Activated CD8-positive, alpha-beta memory T cell treated with anti-CD3 and anti-CD28 coated beads for 48 hours (primary cell): Measurements from ENCODE around the gene CHEK2.
"Not testable (repeated sequence)": the region's sequence is repeated elsewhere in the genome, so short reads cannot be mapped to it uniquely, and the experiment has no call there.

Source experiments
- DNase-seq, 3 experiments: peaks; one replicate each; pipeline ENCODE4 v3.0.0-alpha.2; 2020; ENCODE audit warnings: low read depth in 2 of 3, low spot score in 2 of 3

The CHEK2 gene

DNA sequence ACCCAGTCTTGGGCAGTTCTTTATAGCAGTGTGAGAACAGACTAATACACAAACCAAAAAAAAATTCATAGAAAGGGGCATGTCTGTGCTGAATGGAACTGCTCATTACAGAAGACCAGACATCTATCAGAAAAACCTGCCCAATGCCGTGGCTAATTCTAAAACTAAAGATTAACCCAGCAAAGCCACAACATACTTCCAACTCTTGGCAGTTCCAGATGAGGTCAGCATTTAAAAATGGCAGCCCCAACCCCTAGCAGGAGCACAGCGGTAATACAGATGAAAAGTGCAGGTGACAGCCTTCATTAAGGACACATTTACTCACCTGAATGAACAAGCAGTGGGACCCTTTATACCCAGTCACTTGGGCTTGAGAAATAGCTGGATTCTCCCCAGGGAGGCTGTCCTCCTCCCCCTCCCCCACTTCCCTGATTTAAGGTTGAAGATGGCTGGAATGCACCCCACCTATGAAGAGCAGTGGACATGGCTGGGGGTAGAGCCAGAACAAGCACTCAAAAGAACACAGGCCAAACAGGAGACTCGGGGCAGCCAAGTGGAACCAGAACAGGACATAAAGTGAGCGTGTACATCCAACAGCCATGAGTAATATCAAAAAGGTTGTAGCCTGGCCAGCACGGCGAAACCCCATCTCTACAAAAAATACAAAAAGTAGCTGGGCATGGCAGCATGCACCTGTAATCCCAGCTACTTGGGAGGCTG, 48.4 kb downstream of the CHEK2 start:
- not testable (repeated sequence) for DNase-seq

DNA sequence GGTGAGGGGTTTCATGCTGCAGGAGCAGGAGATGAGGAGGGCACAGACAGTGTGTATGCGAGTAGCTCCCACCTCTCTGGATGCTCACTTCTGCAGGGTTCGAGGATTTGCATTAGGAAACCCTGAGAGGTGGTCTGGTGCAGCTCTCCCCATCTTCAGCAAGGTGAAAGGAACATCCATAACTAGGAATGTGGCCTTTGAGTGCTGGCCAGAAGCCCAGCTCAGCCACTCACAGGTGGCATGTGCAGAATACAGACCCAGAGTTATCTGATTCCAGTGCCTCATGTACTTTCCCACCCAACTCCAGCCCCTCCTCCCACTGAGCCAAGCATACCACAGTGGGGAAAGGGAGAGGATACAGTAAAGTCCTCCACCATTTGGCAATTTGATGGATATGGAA, 51.8 kb downstream of the CHEK2 start:
- DNase-seq, result not testable (repeated sequence)

DNA sequence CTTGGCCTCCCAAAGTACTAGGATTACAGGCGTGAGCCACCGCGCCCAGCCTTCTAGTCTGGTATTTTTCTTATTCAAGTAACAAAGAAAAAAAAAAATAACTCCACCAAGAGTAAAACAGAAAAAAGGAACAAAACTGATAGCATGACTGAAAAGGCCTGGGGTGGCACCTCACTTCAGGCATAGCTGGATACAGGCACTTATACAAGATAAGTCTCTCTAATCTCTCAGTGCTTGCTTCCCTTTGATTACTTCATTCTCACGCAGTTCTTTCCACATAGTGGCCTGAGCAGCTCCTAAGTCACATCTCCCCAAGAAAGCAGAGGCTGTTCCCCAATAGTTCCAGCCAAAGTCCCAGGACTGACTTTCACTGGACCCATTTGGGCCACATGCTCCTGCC, 58.7 kb downstream of the CHEK2 start:
- DNase-seq, result not testable (repeated sequence)

DNA sequence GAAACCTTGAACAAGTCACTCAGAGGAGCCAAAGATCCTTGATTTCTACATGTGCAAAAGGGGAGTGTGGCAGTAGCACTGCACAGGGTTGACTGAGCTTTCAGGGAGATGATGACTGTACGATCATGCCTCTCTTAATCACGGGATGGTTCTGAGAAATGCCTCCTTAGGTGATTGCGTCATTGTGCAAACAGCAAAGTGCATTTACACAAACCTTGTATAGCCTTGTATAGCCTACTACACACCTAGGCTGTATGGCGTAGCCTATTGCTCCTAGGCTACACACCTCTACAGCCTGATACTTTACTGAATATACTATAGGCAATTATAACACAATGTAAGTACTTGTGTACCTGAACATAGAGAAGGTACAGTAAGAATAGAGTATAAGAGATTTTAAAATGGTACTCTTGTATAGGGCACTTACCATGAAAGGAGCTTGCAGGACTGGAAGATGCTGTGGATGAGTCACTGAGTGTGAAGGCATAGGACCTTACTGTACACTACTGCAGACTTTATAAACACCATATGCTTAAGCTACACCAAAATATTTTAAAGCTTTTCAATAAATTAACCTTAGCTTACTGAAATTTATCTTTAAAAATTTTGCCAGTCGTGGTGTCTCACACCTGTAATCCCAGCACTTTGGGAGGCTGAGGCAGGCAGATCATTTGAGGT, 60.7 kb downstream of the CHEK2 start:
- DNase-seq, result not testable (repeated sequence)

- peak in 2 of 3 experiments; percentile 10 to 12 for DNase-seq
Measured at GRCh38 chr22:28679611-28680287, 61.9 kb downstream of the CHEK2 start, which contains the start of gene TTC28. Gene TTC28, minus strand, starts transcription at chr22:28679840. Its CDS starts 117 bp downstream, at chr22:28679723.

- peak in 1 of 3 experiments; percentile 3 for DNase-seq
Measured at GRCh38 chr22:28678778-28679610, 62.6 kb downstream of the CHEK2 start.

- not testable (repeated sequence) for DNase-seq
Measured at GRCh38 chr22:28678170-28678569, 63.5 kb downstream of the CHEK2 start.

GRCh38 chr22:28674121-28674563, 67.5 kb downstream of the CHEK2 start:
- DNase-seq, result no peak

GRCh38 chr22:28670756-28671155, 70.9 kb downstream of the CHEK2 start:
- no peak for DNase-seq

DNA sequence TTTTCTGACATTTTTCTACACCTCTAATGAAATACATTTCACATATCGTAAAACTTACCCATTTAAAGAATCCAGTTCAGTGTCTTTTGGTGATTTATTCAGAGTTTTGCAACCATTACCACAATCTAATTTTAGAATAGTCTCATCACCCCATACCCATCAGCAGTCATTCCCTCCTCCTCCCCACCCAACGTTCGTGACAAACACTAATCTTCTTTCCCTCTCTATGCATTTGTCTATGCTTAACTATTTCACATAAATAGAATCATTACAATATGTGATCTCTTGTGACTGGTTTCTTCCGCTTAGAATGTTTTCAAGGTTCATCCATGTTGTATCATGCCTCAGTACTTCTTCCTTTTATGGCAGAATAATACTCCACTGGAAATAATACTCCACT, 71.5 kb downstream of the CHEK2 start:
- DNase-seq, result no peak

DNA sequence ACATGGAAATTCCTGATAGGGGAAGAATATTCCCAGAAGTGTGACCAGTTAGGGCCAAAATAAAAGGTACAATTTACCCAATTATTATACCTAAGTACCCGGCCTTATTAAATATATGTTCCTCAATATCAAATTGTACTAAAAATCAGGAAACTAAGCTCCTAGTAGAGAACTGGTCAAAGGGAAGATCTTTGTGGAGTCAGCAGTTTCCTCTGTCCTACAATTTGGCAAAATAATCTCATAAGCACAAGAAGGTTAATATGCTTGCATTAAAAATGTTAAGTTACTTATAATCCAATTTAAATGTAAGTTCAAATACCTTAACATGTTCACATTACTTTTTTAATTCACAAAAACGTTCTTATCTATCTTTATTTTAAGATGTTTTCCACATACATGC, 72.2 kb downstream of the CHEK2 start:
- no peak for DNase-seq

DNA sequence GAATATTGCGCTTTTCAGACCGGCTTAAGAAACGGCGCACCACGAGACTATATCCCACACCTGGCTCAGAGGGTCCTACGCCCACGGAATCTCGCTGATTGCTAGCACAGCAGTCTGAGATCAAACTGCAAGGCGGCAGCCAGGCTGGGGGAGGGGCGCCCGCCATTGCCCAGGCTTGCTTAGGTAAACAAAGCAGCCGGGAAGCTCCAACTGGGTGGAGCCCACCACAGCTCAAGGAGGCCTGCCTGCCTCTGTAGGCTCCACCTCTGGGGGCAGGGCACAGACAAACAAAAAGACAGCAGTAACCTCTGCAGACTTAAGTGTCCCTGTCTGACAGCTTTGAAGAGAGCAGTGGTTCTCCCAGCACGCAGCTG, 78.1 kb downstream of the CHEK2 start:
- not testable (repeated sequence) for DNase-seq

DNA sequence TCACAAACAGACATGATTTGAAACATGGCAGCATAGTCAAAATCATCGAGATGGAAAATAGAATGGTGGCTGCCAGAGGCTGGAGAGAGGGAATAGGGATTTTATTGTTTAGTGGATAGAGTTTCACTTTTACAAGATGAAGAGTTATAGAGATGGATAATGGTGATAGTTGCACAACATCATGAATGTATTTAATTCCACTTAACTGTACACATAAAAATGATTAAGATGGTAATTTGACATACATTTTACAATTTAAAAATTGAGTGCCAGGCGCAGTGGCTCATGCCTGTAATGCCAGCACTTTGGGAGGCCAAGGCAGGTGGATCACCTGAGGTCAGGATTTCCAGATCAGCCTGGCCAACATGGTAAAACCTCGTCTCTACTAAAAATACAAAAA, 83.2 kb downstream of the CHEK2 start:
- DNase-seq, result no peak

DNA sequence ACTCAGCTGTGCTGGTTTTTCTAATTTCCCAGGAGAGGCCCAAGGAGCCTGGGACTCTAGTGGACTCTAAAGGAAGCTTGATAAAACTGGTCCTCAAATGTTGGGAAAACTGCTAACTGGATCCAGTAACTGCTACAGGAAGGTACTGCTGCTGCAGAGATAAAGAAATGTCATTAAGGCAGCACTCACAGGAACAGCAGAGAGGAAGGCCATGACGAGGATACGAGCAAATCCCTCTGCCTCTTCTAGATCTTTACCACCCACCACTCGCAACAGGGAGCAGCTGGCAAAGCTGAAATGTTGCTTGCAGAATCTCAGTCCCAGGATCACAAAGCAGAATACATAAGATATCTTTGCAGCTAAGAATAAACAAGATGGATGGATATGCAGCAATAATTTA, 85.4 kb downstream of the CHEK2 start:
- DNase-seq, result no peak

DNA sequence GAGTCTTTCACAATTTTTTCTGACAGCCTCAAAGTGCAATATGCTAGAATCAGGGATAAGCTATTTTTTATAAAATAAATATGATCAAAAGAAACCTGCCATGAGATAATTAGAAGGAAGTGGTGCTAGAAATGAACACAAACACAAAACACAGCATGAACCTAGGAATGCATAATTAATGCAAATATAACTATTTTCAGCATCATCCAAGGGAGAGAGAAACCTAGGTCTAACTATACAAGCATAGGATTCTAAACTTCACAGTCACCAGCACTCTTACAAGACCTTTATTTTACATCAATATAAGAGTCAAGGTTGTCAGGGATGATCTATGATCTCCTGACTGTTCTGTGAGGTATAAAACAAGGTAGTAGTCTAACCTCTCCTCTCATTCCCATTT, 91.2 kb downstream of the CHEK2 start:
- DNase-seq, result no peak

DNA sequence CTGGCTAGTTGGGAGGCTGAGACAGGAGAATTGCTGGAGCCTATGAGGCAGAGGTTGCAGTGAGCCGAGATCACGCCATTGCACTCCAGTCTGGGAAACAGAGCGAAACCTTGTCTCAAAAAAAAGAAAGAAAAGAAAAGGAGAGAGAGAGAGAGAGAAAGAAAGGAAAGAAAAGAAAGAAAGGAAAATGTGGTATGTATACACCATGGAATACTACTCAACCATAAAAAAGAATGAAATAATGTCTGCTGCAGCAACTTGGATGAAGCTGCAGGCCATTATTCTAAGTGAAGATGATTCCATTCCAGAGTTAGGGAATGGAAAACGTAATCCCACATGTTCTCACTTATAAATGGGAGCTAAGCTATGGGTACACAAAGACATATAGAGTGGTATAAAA, 92.8 kb downstream of the CHEK2 start:
- DNase-seq, result no peak

GRCh38 chr22:28647216-28647615, 94.4 kb downstream of the CHEK2 start:
- no peak for DNase-seq

DNA sequence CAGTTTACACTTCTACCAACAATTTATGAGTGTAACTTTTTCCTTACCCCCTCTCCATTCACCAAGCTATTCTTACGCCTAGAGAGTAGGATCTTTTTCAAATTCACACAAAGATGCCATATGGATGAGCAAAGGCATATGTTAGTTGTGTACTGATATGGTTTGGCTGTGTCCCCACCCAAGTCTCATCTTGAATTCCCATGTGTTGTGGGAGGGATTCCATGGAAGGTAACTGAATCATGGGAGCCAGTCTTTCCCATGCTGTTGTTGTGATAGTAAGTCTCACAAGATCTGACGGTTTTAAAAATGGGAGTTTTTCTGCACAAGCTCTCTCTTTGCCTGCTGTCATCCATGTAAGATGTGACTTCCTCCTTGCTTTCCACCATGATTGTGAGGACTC, 102.3 kb downstream of the CHEK2 start:
- DNase-seq, result no peak
